ENCODE data around the gene LILRB2.
"Not testable (repeated sequence)": the region's sequence is repeated elsewhere in the genome, so short reads cannot be mapped to it uniquely, and the experiment has no call there.

Gene LILRB2

GRCh38 chr19:54272181-54272580 is 8.7 kb downstream of the LILRB2 start:
- DNase-seq (ENCODE audit: low read depth) = not testable (repeated sequence)

- DNase-seq (ENCODE audit: low read depth) = not testable (repeated sequence)
Measured at GRCh38 chr19:54271587-54271986, 9.3 kb downstream of the LILRB2 start.

- no peak for DNase-seq (ENCODE audit: low read depth)
Measured at GRCh38 chr19:54271106-54271505, 9.8 kb downstream of the LILRB2 start.

GRCh38 chr19:54268936-54269335 is 12.0 kb downstream of the LILRB2 start:
- DNase-seq (ENCODE audit: low read depth) = no peak

- DNase-seq (ENCODE audit: low read depth) = peak; percentile 16
Measured at GRCh38 chr19:54266133-54266532, 14.8 kb downstream of the LILRB2 start.

- no peak for DNase-seq (ENCODE audit: low read depth)
Measured at GRCh38 chr19:54262470-54262869, 18.4 kb downstream of the LILRB2 start.

GRCh38 chr19:54262066-54262465 is 18.8 kb downstream of the LILRB2 start:
- DNase-seq (ENCODE audit: low read depth) = no peak

GRCh38 chr19:54257116-54257480 is 23.8 kb downstream of the LILRB2 start, which contains the start of gene LILRB5:
Gene LILRB5 (minus strand): TSS chr19:54257273. CDS start chr19:54257193, 80 bp downstream.
- DNase-seq (ENCODE audit: low read depth) = no peak

- no peak for DNase-seq (ENCODE audit: low read depth)
Measured at GRCh38 chr19:54256250-54257115, 24.4 kb downstream of the LILRB2 start.

GRCh38 chr19:54255105-54255775 is 25.7 kb downstream of the LILRB2 start:
- DNase-seq (ENCODE audit: low read depth) = no peak

GRCh38 chr19:54254195-54254906 is 26.6 kb downstream of the LILRB2 start:
- DNase-seq (ENCODE audit: low read depth) = no peak

- no peak for DNase-seq (ENCODE audit: low read depth)
Measured at GRCh38 chr19:54253331-54254194, 27.3 kb downstream of the LILRB2 start.

- DNase-seq (ENCODE audit: low read depth) = no peak
Measured at GRCh38 chr19:54252845-54253244, 28.1 kb downstream of the LILRB2 start.

GRCh38 chr19:54252243-54252642 is 28.7 kb downstream of the LILRB2 start:
- no peak for DNase-seq (ENCODE audit: low read depth)

- no peak for DNase-seq (ENCODE audit: low read depth)
Measured at GRCh38 chr19:54248016-54248601, 32.8 kb downstream of the LILRB2 start.

GRCh38 chr19:54247106-54247930 is 33.6 kb downstream of the LILRB2 start:
- no peak for DNase-seq (ENCODE audit: low read depth)

- DNase-seq (ENCODE audit: low read depth) = no peak
Measured at GRCh38 chr19:54245936-54246335, 35.0 kb downstream of the LILRB2 start.

- DNase-seq (ENCODE audit: low read depth) = not testable (repeated sequence)
Measured at GRCh38 chr19:54243809-54244208, 37.1 kb downstream of the LILRB2 start.

- not testable (repeated sequence) for DNase-seq (ENCODE audit: low read depth)
Measured at GRCh38 chr19:54242646-54243045, 38.3 kb downstream of the LILRB2 start, which contains the start of gene LILRA6. Gene LILRA6 (minus strand): TSS chr19:54242790.

GRCh38 chr19:54242234-54242633 is 38.7 kb downstream of the LILRB2 start:
- not testable (repeated sequence) for DNase-seq (ENCODE audit: low read depth)

Measured in T follicular helper cell (primary cell).